GM18526 (cell line): ENCODE measurements around the gene RETN.

Source experiments
- POLR2A ChIP-seq: IDR thresholded peaks from 3 replicates; pipeline ENCODE4 v1.6.1; 2011; ENCODE audit not compliant: insufficient read length; ENCODE audit errors: extremely low read depth

Gene RETN

GRCh38 chr19:7705387-7706187 is 36.7 kb downstream of the RETN start:
- no peak for TF ChIP-seq POLR2A

DNA sequence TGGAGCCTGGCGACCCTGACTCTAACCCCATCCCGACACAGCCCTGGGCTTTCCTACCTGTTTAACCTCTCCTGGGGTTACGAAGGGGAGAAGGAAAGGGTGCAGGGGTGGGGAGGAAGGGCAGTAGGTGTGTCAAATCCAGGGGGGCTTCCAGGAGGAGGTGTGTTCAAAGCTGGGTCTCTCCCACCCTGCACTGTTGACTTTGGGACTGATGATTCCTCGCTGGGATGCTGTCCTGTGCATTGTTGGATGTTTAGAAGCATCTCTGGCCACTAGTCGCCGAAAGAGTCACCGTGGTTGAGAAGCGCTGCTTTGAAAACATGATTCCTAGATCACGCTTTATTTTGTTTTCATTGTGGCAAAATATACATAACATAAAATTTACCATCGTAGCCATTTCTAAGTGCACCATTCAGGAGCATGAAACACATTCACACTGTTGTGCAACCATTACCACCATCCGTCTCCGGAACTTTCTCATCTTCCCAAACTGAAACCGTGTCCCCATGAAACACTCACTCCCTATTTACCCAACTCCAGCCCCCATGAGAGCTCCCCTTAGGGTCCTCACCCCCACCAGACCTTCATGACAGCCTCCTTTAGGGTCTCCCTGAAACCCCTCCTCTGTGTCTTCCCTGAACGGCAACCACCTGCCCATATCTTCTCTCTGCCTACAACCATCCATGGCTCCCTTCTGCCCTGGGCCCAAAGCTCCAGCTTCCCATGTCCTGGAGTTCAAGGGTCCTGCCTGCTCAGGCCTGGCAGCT is 37.5 kb downstream of the RETN start:
- no peak for TF ChIP-seq POLR2A

GRCh38 chr19:7706955-7707456 is 38.2 kb downstream of the RETN start:
- TF ChIP-seq POLR2A: no peak

DNA sequence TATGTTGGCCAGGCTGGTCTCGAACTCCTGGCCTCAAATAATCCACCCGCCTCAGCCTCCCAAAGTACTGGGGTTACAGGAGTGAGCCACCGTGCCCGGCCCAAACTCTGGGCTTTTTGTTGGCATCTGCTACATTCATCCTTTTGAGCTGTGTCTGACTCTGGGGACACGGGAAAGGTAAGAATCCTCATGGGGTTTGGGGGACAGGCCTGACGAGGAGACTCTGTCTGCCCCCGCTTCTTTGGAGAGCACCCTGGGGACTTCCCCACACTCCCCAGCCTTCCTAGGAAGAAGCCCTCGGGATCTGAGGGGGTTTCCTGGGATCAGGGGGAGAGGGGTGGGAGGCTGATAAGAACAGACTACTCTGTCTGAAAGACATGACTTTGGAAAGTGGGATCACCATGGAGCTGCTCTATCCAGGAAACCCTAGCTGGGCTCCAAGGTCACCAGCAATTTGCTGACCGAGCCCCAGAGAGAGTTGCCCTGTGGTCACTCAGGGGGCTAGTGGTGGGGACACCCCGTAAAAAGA is 41.1 kb downstream of the RETN start:
- no peak for TF ChIP-seq POLR2A

GRCh38 chr19:7710616-7711015 is 41.8 kb downstream of the RETN start:
- no peak for TF ChIP-seq POLR2A

DNA sequence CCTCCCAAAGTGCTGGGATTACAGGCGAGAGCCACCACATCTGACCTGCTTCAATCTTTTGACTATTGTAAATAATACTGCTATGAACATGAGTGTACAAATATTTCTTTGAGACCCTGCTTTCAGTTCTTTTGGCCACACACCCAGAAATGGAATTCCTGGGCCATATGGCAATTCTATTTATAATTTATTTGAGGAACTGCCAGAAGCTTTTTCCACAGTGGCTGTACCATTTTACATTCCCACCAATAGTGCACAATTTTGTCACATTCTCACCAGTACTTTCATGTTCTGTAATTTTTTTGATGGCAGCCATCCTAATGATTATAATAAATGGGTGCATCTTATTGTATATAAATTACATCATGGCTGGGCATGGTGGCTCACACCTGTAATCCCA is 46.8 kb downstream of the RETN start:
- TF ChIP-seq POLR2A: no peak

DNA sequence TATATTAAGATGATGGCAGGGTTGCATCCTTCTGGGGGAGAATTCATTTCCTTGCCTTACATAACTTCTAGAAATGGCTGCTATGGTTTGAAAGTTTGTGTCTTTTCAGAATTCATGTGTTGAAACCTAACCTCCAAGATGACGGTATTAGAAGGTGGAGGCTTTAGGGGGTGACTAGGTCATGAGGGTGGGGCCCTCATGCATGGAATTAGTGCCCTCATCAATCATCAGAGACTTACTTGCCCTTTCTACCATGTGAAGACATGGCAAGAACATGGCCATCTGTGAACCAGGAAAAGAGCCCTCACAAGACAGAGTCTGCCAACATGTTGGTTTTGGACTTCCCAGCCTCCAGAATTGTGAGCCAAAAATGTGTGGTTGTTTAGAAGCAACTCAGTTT is 47.9 kb downstream of the RETN start:
- no peak for TF ChIP-seq POLR2A

GRCh38 chr19:7718668-7719067 is 49.8 kb downstream of the RETN start:
- TF ChIP-seq POLR2A: no peak
